ENCODE data around the gene RAB20.

DNA sequence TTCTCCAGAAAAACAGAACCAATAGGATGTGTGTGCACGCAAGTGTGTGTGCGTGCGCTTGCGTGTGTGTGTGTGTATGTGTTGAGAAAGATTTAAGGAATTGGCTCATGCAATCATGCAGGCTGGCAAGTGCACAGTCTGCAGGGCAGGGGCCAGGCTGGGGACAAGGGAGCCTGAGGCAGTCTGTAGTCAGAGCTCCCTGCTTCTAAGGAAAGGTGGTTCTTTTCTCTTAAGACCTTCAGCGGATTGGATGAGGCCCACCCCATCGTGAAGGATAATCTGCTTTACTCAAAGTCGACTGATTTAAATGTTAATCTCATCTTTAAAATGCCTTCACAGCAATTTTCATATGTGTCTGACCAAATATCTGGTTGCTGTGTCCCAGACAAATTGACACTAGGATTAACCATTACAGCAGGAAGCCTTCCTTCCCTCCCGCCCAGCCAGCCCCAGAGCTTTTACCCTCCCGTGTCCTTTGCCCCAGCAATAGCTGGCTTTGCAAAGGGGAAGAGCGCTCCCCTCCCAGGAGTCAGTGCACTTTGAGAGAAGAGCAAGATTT is 38.8 kb upstream of the RAB20 start:
- TF ChIP-seq, protein P1, sequence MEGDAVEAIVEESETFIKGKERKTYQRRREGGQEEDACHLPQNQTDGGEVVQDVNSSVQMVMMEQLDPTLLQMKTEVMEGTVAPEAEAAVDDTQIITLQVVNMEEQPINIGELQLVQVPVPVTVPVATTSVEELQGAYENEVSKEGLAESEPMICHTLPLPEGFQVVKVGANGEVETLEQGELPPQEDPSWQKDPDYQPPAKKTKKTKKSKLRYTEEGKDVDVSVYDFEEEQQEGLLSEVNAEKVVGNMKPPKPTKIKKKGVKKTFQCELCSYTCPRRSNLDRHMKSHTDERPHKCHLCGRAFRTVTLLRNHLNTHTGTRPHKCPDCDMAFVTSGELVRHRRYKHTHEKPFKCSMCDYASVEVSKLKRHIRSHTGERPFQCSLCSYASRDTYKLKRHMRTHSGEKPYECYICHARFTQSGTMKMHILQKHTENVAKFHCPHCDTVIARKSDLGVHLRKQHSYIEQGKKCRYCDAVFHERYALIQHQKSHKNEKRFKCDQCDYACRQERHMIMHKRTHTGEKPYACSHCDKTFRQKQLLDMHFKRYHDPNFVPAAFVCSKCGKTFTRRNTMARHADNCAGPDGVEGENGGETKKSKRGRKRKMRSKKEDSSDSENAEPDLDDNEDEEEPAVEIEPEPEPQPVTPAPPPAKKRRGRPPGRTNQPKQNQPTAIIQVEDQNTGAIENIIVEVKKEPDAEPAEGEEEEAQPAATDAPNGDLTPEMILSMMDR (conservative IDR thresholded peaks at IDR 0.05) = no peak
- TF ChIP-seq ZFX (IDR thresholded peaks at IDR 0.05) = no peak

All from C4-2B (cell line).